Loucy (cell line): ENCODE data around the gene PLEKHA6.

Experiments
- H2AFZ ChIP-seq: fragments of 200-600 bp; sonication (generic); 2 replicates; pipeline ENCODE4 v1.6.0; 2016; ENCODE audit warnings: antibody characterized with exemption, mild to moderate bottlenecking, low read length, moderate library complexity
- H3F3A ChIP-seq: fragments of 200-600 bp; 2 replicates; pipeline ENCODE4 v1.6.0; 2016; ENCODE audit warnings: antibody characterized with exemption, low read depth, mild to moderate bottlenecking
- H3K27me3 ChIP-seq: fragments of 200-600 bp; sonication (generic); 2 replicates; pipeline ENCODE4 v1.6.1; 2014; ENCODE audit warnings: low read length, mild to moderate bottlenecking; ENCODE audit not compliant: insufficient read depth, poor library complexity, severe bottlenecking
- H3K36me3 ChIP-seq: fragments of 200-600 bp; sonication (generic); 2 replicates; pipeline ENCODE4 v1.6.1; 2016; ENCODE audit warnings: low read length; ENCODE audit not compliant: insufficient read depth
- H3K4me1 ChIP-seq: fragments of 200-600 bp; sonication (generic); 2 replicates; pipeline ENCODE4 v1.5.1; 2014; ENCODE audit warnings: low read length, mild to moderate bottlenecking; ENCODE audit not compliant: insufficient read depth, poor library complexity, severe bottlenecking
- H3K4me2 ChIP-seq: fragments of 200-600 bp; sonication (generic); 2 replicates; pipeline ENCODE4 v1.6.0; 2014; ENCODE audit warnings: antibody characterized with exemption, low read length, low read depth, mild to moderate bottlenecking; ENCODE audit not compliant: poor library complexity, severe bottlenecking
- H3K4me3 ChIP-seq: fragments of 200-600 bp; sonication (generic); 2 replicates; pipeline ENCODE4 v1.5.1; 2014; ENCODE audit warnings: low read length, mild to moderate bottlenecking, mixed read lengths; ENCODE audit not compliant: poor library complexity, severe bottlenecking
- H3K79me2 ChIP-seq: fragments of 200-600 bp; sonication (generic); 2 replicates; pipeline ENCODE4 v1.6.1; 2014; ENCODE audit warnings: low read length; ENCODE audit not compliant: insufficient read depth
- H3K9ac ChIP-seq: fragments of 200-600 bp; sonication (generic); 2 replicates; pipeline ENCODE4 v1.6.0; 2014; ENCODE audit warnings: mild to moderate bottlenecking, low read depth, low read length, moderate library complexity; ENCODE audit not compliant: poor library complexity, severe bottlenecking
- H3K9me2 ChIP-seq: fragments of 200-600 bp; sonication (generic); replicated peaks from 2 replicates; pipeline ENCODE4 v1.6.1; 2016; ENCODE audit warnings: low read depth, low read length, mixed read lengths
- H3K9me3 ChIP-seq: fragments of 200-600 bp; sonication (generic); 2 replicates; pipeline ENCODE4 v1.6.1; 2014; ENCODE audit warnings: mild to moderate bottlenecking, antibody characterized with exemption, low read length, low read depth; ENCODE audit not compliant: insufficient read depth
- H4K20me1 ChIP-seq: fragments of 200-600 bp; sonication (generic); 2 replicates; pipeline ENCODE4 v1.6.0; 2014; ENCODE audit warnings: antibody characterized with exemption, low read length, mild to moderate bottlenecking; ENCODE audit not compliant: insufficient read depth, poor library complexity, severe bottlenecking
- EZH2phosphoT487 ChIP-seq: fragments of 200-600 bp; IDR thresholded peaks from 2 replicates; pipeline ENCODE4 v1.6.1; 2018; ENCODE audit warnings: antibody characterized with exemption, mild to moderate bottlenecking, moderate library complexity, borderline replicate concordance
- TF ChIP-seq, protein P1 (sequence below): fragments of 200-600 bp; sonication (generic); conservative IDR thresholded peaks from 2 replicates; pipeline ENCODE4 v1.5.1; 2014; ENCODE audit warnings: mild to moderate bottlenecking, antibody characterized with exemption, low read length

Gene PLEKHA6

GRCh38 chr1:204278251-204278650 is 81.5 kb downstream of the PLEKHA6 start:
- Histone ChIP-seq H4K20me1 (no peaks in the 10 kb centered on the region), H3K27me3 (no peaks in the 10 kb centered on the region), H3K9me2 (no peaks in the 10 kb centered on the region), H3F3A (no peaks in the 10 kb centered on the region), H3K4me1 (peaks cover 12% of the 10 kb centered on the region), H3K9me3 (no peaks in the 10 kb centered on the region), H3K4me2 (no peak overlapping the region), H2AFZ (no peak overlapping the region), H3K79me2 (no peaks in the 10 kb centered on the region), H3K36me3 (no peaks in the 10 kb centered on the region), H3K4me3 (no peak overlapping the region), H3K9ac (no peak overlapping the region)
- TF ChIP-seq EZH2phosphoT487, result no peak
- TF ChIP-seq, protein P1, sequence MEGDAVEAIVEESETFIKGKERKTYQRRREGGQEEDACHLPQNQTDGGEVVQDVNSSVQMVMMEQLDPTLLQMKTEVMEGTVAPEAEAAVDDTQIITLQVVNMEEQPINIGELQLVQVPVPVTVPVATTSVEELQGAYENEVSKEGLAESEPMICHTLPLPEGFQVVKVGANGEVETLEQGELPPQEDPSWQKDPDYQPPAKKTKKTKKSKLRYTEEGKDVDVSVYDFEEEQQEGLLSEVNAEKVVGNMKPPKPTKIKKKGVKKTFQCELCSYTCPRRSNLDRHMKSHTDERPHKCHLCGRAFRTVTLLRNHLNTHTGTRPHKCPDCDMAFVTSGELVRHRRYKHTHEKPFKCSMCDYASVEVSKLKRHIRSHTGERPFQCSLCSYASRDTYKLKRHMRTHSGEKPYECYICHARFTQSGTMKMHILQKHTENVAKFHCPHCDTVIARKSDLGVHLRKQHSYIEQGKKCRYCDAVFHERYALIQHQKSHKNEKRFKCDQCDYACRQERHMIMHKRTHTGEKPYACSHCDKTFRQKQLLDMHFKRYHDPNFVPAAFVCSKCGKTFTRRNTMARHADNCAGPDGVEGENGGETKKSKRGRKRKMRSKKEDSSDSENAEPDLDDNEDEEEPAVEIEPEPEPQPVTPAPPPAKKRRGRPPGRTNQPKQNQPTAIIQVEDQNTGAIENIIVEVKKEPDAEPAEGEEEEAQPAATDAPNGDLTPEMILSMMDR, result no peak

DNA sequence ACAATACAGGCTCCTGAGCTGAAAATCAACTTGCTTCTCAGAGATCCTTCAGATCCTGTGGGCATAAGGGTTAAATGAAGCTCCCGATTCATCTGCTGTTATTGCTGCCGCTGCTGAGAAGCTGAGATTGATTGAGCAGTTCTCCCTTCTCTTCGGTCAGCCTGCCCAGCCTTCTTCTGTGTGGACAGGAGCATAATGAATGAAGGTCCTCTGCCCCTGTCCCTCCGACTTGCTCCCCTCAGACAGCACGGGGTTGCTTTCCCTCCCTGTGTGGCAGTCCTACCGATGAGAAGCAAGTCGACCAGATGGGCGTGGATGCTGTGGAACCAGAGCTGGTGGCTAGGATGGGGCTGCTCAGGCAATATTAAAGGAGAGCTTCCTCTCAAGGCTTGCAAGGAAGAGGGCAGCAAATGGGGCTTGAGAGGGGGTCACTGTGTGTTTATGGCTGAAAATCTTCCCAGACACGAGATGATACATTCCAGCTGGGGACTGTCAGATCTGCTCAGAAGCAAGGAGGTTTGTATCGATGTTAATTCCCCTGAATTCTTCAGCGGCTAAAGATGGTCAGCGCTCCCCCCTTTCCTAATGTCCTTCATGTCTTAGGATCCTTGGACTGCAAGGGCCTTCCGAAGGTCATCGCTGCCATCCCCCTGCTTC is 82.0 kb downstream of the PLEKHA6 start:
- Histone ChIP-seq H3K4me3 (no peak overlapping the region), H3K9me3 (no peaks in the 10 kb centered on the region), H3K36me3 (no peaks in the 10 kb centered on the region), H3K4me2 (no peak overlapping the region), H2AFZ (no peak overlapping the region), H3K79me2 (no peaks in the 10 kb centered on the region), H3F3A (no peaks in the 10 kb centered on the region), H3K27me3 (no peaks in the 10 kb centered on the region), H3K9ac (no peak overlapping the region), H3K9me2 (no peaks in the 10 kb centered on the region), H4K20me1 (no peaks in the 10 kb centered on the region), H3K4me1 (peaks cover 17% of the 10 kb centered on the region)
- TF ChIP-seq, protein P1, result no peak

DNA sequence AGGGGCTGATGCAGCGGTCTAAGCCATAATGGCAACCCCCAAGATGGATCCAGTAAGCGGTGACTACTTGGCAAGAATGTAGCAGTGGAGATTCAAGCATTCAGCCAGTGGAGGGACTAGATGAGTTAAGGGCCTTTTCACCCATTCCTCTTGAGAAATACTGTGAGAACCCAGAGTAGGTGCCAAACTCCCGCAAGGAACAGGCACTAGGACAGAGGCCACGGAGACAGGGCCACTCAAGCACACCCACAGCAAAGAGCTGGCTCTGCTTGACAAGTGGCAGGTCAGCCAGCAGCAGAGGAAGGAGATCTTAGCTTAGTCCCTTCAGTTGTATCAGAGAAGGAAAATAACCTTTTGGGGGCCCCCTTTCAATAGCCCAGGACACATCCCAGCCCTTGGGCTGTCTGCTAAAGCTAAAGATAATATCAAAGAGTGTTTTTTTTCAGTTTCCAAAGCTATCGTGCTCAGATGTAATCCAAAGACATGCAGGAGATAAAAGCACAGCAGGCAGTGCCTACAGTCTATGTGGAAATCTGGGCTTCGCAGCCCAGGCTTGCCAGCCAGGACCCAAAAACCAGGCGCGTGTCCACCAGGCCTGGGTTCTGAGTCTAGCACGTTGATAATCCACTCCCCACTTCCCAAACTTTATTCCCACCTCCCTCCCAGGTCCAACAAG is 83.9 kb downstream of the PLEKHA6 start:
- no peak for TF ChIP-seq EZH2phosphoT487
- TF ChIP-seq, protein P1, result no peak
- no peak overlapping the region for H3K4me3 ChIP-seq
- no peaks in the 10 kb centered on the region for H3K27me3 ChIP-seq

More for the DNA sequence above, 83.9 kb downstream of the PLEKHA6 start:
- Histone ChIP-seq H3K4me1 (peaks cover 32% of the 10 kb centered on the region), H3K79me2 (no peaks in the 10 kb centered on the region), H3F3A (no peaks in the 10 kb centered on the region), H3K9me2 (no peaks in the 10 kb centered on the region), H2AFZ (no peak overlapping the region), H4K20me1 (no peaks in the 10 kb centered on the region), H3K9me3 (no peaks in the 10 kb centered on the region), H3K36me3 (no peaks in the 10 kb centered on the region), H3K4me2 (no peak overlapping the region), H3K9ac (no peak overlapping the region)
